ENCODE data around the gene UBE2O.

Gene UBE2O

GRCh38 chr17:76379275-76379641 is 73.7 kb downstream of the UBE2O start:
- no peak for TF ChIP-seq CTCF (conservative IDR thresholded peaks at IDR 0.05)
- H3K27ac ChIP-seq: peak overlapping the region; percentile 76

GRCh38 chr17:76378548-76379274 is 74.2 kb downstream of the UBE2O start:
- H3K27ac ChIP-seq: peak overlapping the region; percentile 76
- TF ChIP-seq CTCF (conservative IDR thresholded peaks at IDR 0.05): no peak

GRCh38 chr17:76376318-76377133 is 76.4 kb downstream of the UBE2O start:
- peak overlapping the region; percentile 8; the same call in 1 of the 2 replicates for H3K27ac ChIP-seq
- no peak for TF ChIP-seq CTCF (conservative IDR thresholded peaks at IDR 0.05)

- no peak for TF ChIP-seq CTCF (conservative IDR thresholded peaks at IDR 0.05)
- H3K27ac ChIP-seq: no peak overlapping the region
Observed at GRCh38 chr17:76371656-76372628, 81.0 kb downstream of the UBE2O start.

GRCh38 chr17:76370261-76370993 is 82.5 kb downstream of the UBE2O start:
- peak; percentile 64 for TF ChIP-seq CTCF (conservative IDR thresholded peaks at IDR 0.05)

GRCh38 chr17:76369804-76370203 is 83.1 kb downstream of the UBE2O start:
- TF ChIP-seq CTCF (conservative IDR thresholded peaks at IDR 0.05): no peak
- no peak overlapping the region for H3K27ac ChIP-seq

More at GRCh38 chr17:76370261-76370993, 82.5 kb downstream of the UBE2O start:
- H3K27ac ChIP-seq: no peak overlapping the region
